ENCODE data around the gene PYY. TPM values are rescaled to one million over a fixed set of nuclear protein-coding genes. Genes with fewer than 3 reads are reported as not detected.
"Not testable (repeated sequence)": the region's sequence is repeated elsewhere in the genome, so short reads cannot be mapped to it uniquely, and the experiment has no call there.

PYY gene
- total RNA-seq, 4 donors from 2014 or later: 2.0 TPM; not detected in 3

DNA sequence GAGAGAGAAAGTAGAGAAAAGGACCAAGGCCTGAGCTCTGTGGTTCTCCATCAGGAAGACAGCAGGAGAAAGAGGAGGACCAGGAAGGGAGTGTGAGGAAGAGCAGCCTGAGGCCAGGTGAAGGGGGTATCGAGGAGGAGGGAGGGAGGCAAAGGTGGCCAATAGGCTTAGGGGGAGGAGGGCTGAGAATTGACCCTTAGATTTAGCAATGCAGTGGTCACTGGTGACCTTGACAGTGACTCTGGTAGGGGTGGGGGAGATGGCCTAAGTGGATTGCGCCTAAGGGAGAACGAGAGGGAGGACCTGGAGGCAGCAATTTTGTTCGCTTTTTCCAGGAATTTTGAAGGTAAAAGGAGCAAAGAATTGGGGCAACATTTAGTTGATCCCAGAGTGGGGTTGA, 45.3 kb upstream of the PYY start:
- H3K36me3 ChIP-seq: no peaks in the 10 kb centered on the region
- H3K4me1 ChIP-seq: peaks cover 0 to 11% (median 7%) of the 10 kb centered on the region in 4 donors
- H3K27me3 ChIP-seq: peaks cover 0 to 31% of the 10 kb centered on the region in 2 donors
- TF ChIP-seq EP300 (IDR thresholded peaks at IDR 0.05): no peak
- TF ChIP-seq, protein P1, sequence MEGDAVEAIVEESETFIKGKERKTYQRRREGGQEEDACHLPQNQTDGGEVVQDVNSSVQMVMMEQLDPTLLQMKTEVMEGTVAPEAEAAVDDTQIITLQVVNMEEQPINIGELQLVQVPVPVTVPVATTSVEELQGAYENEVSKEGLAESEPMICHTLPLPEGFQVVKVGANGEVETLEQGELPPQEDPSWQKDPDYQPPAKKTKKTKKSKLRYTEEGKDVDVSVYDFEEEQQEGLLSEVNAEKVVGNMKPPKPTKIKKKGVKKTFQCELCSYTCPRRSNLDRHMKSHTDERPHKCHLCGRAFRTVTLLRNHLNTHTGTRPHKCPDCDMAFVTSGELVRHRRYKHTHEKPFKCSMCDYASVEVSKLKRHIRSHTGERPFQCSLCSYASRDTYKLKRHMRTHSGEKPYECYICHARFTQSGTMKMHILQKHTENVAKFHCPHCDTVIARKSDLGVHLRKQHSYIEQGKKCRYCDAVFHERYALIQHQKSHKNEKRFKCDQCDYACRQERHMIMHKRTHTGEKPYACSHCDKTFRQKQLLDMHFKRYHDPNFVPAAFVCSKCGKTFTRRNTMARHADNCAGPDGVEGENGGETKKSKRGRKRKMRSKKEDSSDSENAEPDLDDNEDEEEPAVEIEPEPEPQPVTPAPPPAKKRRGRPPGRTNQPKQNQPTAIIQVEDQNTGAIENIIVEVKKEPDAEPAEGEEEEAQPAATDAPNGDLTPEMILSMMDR (IDR thresholded peaks at IDR 0.05): no peak
- TF ChIP-seq POLR2A (IDR thresholded peaks at IDR 0.05): no peak
- no peak overlapping the region for H3K27ac ChIP-seq
- no peak overlapping the region for H3K4me3 ChIP-seq
- no peaks in the 10 kb centered on the region for H3K9me3 ChIP-seq
- WGBS, 2 donors: 67 to 73% methylated on average over 4 of the region's 4 CpGs
- DNase-seq (ENCODE audit: low spot score in 2 of 2): no peak

DNA sequence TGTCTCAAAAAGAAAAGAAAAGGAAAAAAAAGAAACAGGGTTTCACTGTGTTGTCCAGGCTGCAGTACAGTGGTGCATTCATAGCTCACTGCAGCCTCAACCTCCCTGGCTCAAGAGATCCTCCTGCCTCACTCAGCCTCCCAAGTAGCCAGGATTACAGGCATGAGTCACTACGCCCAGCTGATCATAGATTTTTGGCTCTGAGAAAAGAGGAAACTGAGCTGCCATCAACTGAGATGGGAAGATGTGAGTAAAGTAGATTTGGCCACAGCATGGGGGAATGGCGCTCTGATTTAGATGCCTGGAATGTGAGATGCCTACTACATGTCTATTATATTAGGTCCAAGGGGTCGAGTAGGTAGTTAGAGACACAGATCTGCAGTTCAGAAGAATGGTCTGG, 44.8 kb upstream of the PYY start:
- Histone ChIP-seq H3K36me3 (no peaks in the 10 kb centered on the region), H3K4me3 (no peak overlapping the region), H3K27ac (no peak overlapping the region), H3K4me1 (peaks cover 0 to 11% (median 7%) of the 10 kb centered on the region in 4 donors), H3K27me3 (peaks cover 0 to 26% of the 10 kb centered on the region in 2 donors), H3K9me3 (no peaks in the 10 kb centered on the region)
- no peak for DNase-seq (ENCODE audit: low spot score in 2 of 2)
- WGBS, 2 donors: 68 to 72% methylated on average over 3 of the region's 3 CpGs
- TF ChIP-seq POLR2A (IDR thresholded peaks at IDR 0.05) (no peak), EP300 (IDR thresholded peaks at IDR 0.05) (no peak)
- TF ChIP-seq, protein P1 (IDR thresholded peaks at IDR 0.05): no peak

- not testable (repeated sequence) for H3K27ac ChIP-seq; DNase-seq (ENCODE audit: low spot score in 2 of 2); H3K4me3 ChIP-seq; H3K36me3 ChIP-seq; H3K9me3 ChIP-seq
- 87 to 94% methylated on average over 5 of the region's 5 CpGs for WGBS, 2 donors
- peaks cover 0 to 11% (median 7%) of the 10 kb centered on the region in 4 donors for H3K4me1 ChIP-seq
- peaks cover 0 to 14% of the 10 kb centered on the region in 2 donors for H3K27me3 ChIP-seq
Observed at GRCh38 chr17:43997180-43997579, 43.4 kb upstream of the PYY start.

- H3K27me3 ChIP-seq: peaks cover 0 to 13% of the 10 kb centered on the region in 2 donors
- no peak overlapping the region for H3K27ac ChIP-seq
- no peaks in the 10 kb centered on the region for H3K36me3 ChIP-seq
- no peak for TF ChIP-seq POLR2A (IDR thresholded peaks at IDR 0.05)
- TF ChIP-seq, protein P1 (IDR thresholded peaks at IDR 0.05): no peak
- no peak for TF ChIP-seq EP300 (IDR thresholded peaks at IDR 0.05)
- H3K9me3 ChIP-seq: no peaks in the 10 kb centered on the region
- no peak for DNase-seq (ENCODE audit: low spot score in 2 of 2)
- H3K4me3 ChIP-seq: peak overlapping the region in 1 of 4 donors; percentile 29
- H3K4me1 ChIP-seq: peaks cover 0 to 11% (median 7%) of the 10 kb centered on the region in 4 donors
- WGBS, 2 donors: 20 to 27% methylated on average over 12 of the region's 12 CpGs
Observed at GRCh38 chr17:43995150-43995471, 41.4 kb upstream of the PYY start.

DNA sequence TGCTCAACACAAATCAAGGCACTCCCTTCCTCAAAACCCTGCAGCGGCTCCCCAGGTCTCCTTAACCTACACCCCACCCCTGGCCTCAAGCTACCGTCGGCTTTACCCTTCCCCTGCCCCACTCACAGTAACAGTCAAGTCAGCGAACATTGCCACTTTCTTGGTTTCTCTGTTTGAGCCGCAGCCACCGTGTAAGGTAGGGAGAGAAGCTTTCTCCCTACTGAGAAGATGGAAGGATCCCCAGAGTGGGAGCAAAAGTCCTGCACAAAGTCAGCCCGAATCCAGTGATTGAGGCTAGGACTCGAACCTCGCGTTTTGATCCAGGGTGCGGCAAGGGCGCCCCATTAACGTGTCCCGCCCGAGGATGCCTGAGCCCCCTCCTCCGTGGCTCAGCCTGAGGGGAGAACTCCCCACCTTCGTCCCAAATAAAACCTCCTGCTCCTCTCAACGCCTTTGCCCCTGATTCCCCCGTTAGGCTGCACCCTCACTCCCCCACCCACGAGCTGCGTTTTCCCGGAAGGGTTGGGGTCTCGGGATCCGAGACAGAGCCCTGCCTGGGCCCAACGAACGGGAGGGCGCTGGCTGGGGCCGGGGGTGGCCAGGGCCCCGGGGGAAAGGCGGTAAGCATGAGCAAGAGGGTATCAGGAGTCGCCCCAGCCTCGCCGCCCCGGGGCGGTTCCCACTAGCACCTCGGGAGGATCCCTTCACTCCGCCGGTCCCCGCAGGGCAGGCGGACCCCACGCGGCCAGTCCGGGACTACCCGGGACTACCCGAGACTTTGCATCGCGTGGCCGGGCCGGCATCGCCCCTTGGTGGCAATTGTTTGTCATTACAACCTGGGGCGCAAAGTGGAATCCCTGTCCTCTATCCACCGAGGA, 40.8 kb upstream of the PYY start:
- peak in 1 of 2 donors; percentile 40 for DNase-seq (ENCODE audit: low spot score in 2 of 2)
- 5 to 8% methylated on average over 34 to 45 of the region's 52 CpGs for WGBS, 2 donors
- TF ChIP-seq, protein P1 (IDR thresholded peaks at IDR 0.05): peak; percentile 57 to 87 (median 75)
- TF ChIP-seq POLR2A (IDR thresholded peaks at IDR 0.05) (no peak), EP300 (IDR thresholded peaks at IDR 0.05) (no peak)
- H3K27me3 ChIP-seq: peaks cover 0 to 13% of the 10 kb centered on the region in 2 donors
- no peak overlapping the region for H3K27ac ChIP-seq
- peaks cover 0 to 11% (median 7%) of the 10 kb centered on the region in 4 donors for H3K4me1 ChIP-seq
- peak overlapping the region in 2 of 4 donors; percentile 20 to 29 for H3K4me3 ChIP-seq
- H3K9me3 ChIP-seq: no peaks in the 10 kb centered on the region
- no peaks in the 10 kb centered on the region for H3K36me3 ChIP-seq

Measured in tibial nerve (tissue), 4 donors.